Smooth muscle cell of the brain vasculature (primary cell): Measurements from ENCODE around the gene THRSP.
"Not testable (repeated sequence)": the region's sequence is repeated elsewhere in the genome, so short reads cannot be mapped to it uniquely, and the experiment has no call there.

Experiments used
- DNase-seq: peaks from one replicate; pipeline ENCODE4 v3.0.0-alpha.2; 2012; ENCODE audit warnings: low read depth, low spot score

THRSP gene

GRCh38 chr11:78066471-78066870 lies 2.8 kb downstream of the THRSP start:
- no peak for DNase-seq

- no peak for DNase-seq
Measured at GRCh38 chr11:78067704-78068103, 4.0 kb downstream of the THRSP start.

GRCh38 chr11:78069465-78069864 lies 5.8 kb downstream of the THRSP start:
- no peak for DNase-seq

GRCh38 chr11:78070621-78071020 lies 7.0 kb downstream of the THRSP start:
- DNase-seq: no peak

GRCh38 chr11:78071717-78072116 lies 8.1 kb downstream of the THRSP start:
- DNase-seq: no peak

- no peak for DNase-seq
Measured at GRCh38 chr11:78072455-78072854, 8.8 kb downstream of the THRSP start.

- DNase-seq: no peak
Measured at GRCh38 chr11:78074756-78075155, 11.1 kb downstream of the THRSP start.

GRCh38 chr11:78076733-78077403 lies 13.2 kb downstream of the THRSP start:
- DNase-seq: no peak

GRCh38 chr11:78077592-78077991 lies 13.9 kb downstream of the THRSP start:
- not testable (repeated sequence) for DNase-seq

GRCh38 chr11:78078218-78079167 lies 14.8 kb downstream of the THRSP start:
- DNase-seq: no peak

- DNase-seq: peak; percentile 73
Measured at GRCh38 chr11:78079232-78080083, 15.8 kb downstream of the THRSP start, which contains the start of gene NDUFC2. TSS of gene NDUFC2 (minus strand) at chr11:78079862. CDS start at chr11:78079744, 118 bp downstream.

GRCh38 chr11:78080084-78080817 lies 16.6 kb downstream of the THRSP start:
- DNase-seq: no peak

GRCh38 chr11:78080818-78081495 lies 17.3 kb downstream of the THRSP start:
- DNase-seq: no peak

- no peak for DNase-seq
Measured at GRCh38 chr11:78081583-78081982, 17.9 kb downstream of the THRSP start.

- DNase-seq: no peak
Measured at GRCh38 chr11:78082146-78082545, 18.5 kb downstream of the THRSP start.

GRCh38 chr11:78083021-78083420 lies 19.4 kb downstream of the THRSP start:
- no peak for DNase-seq

GRCh38 chr11:78084506-78084905 lies 20.8 kb downstream of the THRSP start:
- not testable (repeated sequence) for DNase-seq

- no peak for DNase-seq
Measured at GRCh38 chr11:78085972-78086371, 22.3 kb downstream of the THRSP start.

- DNase-seq: not testable (repeated sequence)
Measured at GRCh38 chr11:78086521-78087074, 22.9 kb downstream of the THRSP start.

GRCh38 chr11:78094250-78094649 lies 30.6 kb downstream of the THRSP start:
- no peak for DNase-seq
